BLaER1 treated with 17β-estradiol and CSF1 and Interleukin-3, amounts not matched to agents 10 nM and 100 nM (cell line): ENCODE results near the gene ST6GAL2.

Experiments used
- H3K27ac ChIP-seq, 11 experiments: shearing (Covaris generic); formaldehyde crosslinking; 2 replicates each; pipeline ENCODE4 v1.8.1; 2022
- H3K27me3 ChIP-seq, 11 experiments: shearing (Covaris generic); formaldehyde crosslinking; 2 replicates each; pipeline ENCODE4 v1.8.1; 2022
- H3K36me3 ChIP-seq, 11 experiments: shearing (Covaris generic); formaldehyde crosslinking; 2 replicates each; pipeline ENCODE4 v1.8.1; 2022
- H3K4me1 ChIP-seq, 10 experiments: shearing (Covaris generic); formaldehyde crosslinking; 2 replicates each; pipeline ENCODE4 v1.8.1; 2022
- H3K4me2 ChIP-seq, 11 experiments: shearing (Covaris generic); formaldehyde crosslinking; 2 replicates each; pipeline ENCODE4 v1.8.1; 2022
- H3K4me3 ChIP-seq, 10 experiments: shearing (Covaris generic); formaldehyde crosslinking; 2 replicates each; pipeline ENCODE4 v1.8.1; 2022
- H3K9ac ChIP-seq, 11 experiments: shearing (Covaris generic); formaldehyde crosslinking; 2 replicates each; pipeline ENCODE4 v1.8.1; 2022
- H3K9me3 ChIP-seq, 11 experiments: shearing (Covaris generic); formaldehyde crosslinking; replicated peaks in 1 of 11; 2 replicates each; pipeline ENCODE4 v1.8.1; 2022
- H4K20me1 ChIP-seq, 11 experiments: shearing (Covaris generic); formaldehyde crosslinking; 2 replicates each; pipeline ENCODE4 v1.8.1; 2022
- Cebpa-rat ChIP-seq, 11 experiments: shearing (Covaris generic); IDR thresholded peaks; 2 replicates each; pipeline ENCODE4 v1.8.1; 2022

Gene ST6GAL2

GRCh38 chr2:106831816-106832569, 54.0 kb downstream of the ST6GAL2 start:
- no peak overlapping the region for H3K4me2 ChIP-seq
- no peaks in the 10 kb centered on the region for H3K36me3 ChIP-seq
- no peak for TF ChIP-seq Cebpa-rat (IDR thresholded peaks at IDR 0.05)

GRCh38 chr2:106831241-106831640, 54.7 kb downstream of the ST6GAL2 start:
- H3K4me2 ChIP-seq, result no peak overlapping the region; a peak in 1 of 22 replicates
- TF ChIP-seq Cebpa-rat (IDR thresholded peaks at IDR 0.05), result no peak
- no peak overlapping the region for H3K4me3 ChIP-seq
- no peaks in the 10 kb centered on the region for H3K36me3 ChIP-seq
- no peaks in the 10 kb centered on the region for H3K27me3 ChIP-seq
- no peaks in the 10 kb centered on the region for H4K20me1 ChIP-seq
- H3K9ac ChIP-seq, result no peak overlapping the region
- H3K27ac ChIP-seq, result no peak overlapping the region
- no peaks in the 10 kb centered on the region; a peak in 1 of 20 replicates for H3K4me1 ChIP-seq
- no peaks in the 10 kb centered on the region for H3K9me3 ChIP-seq

More at GRCh38 chr2:106831816-106832569, 54.0 kb downstream of the ST6GAL2 start:
- H3K27me3 ChIP-seq, result no peaks in the 10 kb centered on the region
- no peak overlapping the region for H3K4me3 ChIP-seq
- H3K9me3 ChIP-seq, result no peaks in the 10 kb centered on the region
- H3K27ac ChIP-seq, result no peak overlapping the region
- no peaks in the 10 kb centered on the region for H4K20me1 ChIP-seq
- no peak overlapping the region for H3K9ac ChIP-seq
- no peaks in the 10 kb centered on the region; a peak in 1 of 20 replicates for H3K4me1 ChIP-seq

- Histone ChIP-seq H4K20me1 (no peaks in the 10 kb centered on the region), H3K4me2 (no peak overlapping the region), H3K36me3 (no peaks in the 10 kb centered on the region), H3K27ac (no peak overlapping the region), H3K4me3 (no peak overlapping the region), H3K27me3 (no peaks in the 10 kb centered on the region), H3K9me3 (no peaks in the 10 kb centered on the region), H3K4me1 (no peaks in the 10 kb centered on the region; a peak in 1 of 20 replicates), H3K9ac (no peak overlapping the region)
- no peak for TF ChIP-seq Cebpa-rat (IDR thresholded peaks at IDR 0.05)
These were observed 55.8 kb downstream of the ST6GAL2 start for GRCh38 chr2:106830191-106830590.

GRCh38 chr2:106828119-106828518, 57.8 kb downstream of the ST6GAL2 start:
- H3K4me1 ChIP-seq, result no peaks in the 10 kb centered on the region; a peak in 1 of 20 replicates
- H3K4me2 ChIP-seq, result no peak overlapping the region
- H3K27ac ChIP-seq, result no peak overlapping the region
- no peak overlapping the region for H3K9ac ChIP-seq
- no peaks in the 10 kb centered on the region for H3K9me3 ChIP-seq
- no peaks in the 10 kb centered on the region for H4K20me1 ChIP-seq
- no peaks in the 10 kb centered on the region for H3K36me3 ChIP-seq
- no peaks in the 10 kb centered on the region for H3K27me3 ChIP-seq
- no peak for TF ChIP-seq Cebpa-rat (IDR thresholded peaks at IDR 0.05)
- no peak overlapping the region for H3K4me3 ChIP-seq

GRCh38 chr2:106827158-106827557, 58.8 kb downstream of the ST6GAL2 start:
- Histone ChIP-seq H3K27ac (no peak overlapping the region), H3K9ac (no peak overlapping the region), H3K27me3 (no peaks in the 10 kb centered on the region), H3K9me3 (no peaks in the 10 kb centered on the region), H3K36me3 (no peaks in the 10 kb centered on the region), H3K4me3 (no peak overlapping the region), H3K4me2 (no peak overlapping the region), H3K4me1 (no peaks in the 10 kb centered on the region; a peak in 1 of 20 replicates), H4K20me1 (no peaks in the 10 kb centered on the region)
- no peak for TF ChIP-seq Cebpa-rat (IDR thresholded peaks at IDR 0.05)

GRCh38 chr2:106825161-106825560, 60.8 kb downstream of the ST6GAL2 start:
- Histone ChIP-seq H3K4me3 (no peak overlapping the region), H3K9me3 (no peaks in the 10 kb centered on the region), H4K20me1 (no peaks in the 10 kb centered on the region), H3K4me2 (no peak overlapping the region), H3K36me3 (no peaks in the 10 kb centered on the region), H3K27ac (no peak overlapping the region), H3K4me1 (no peaks in the 10 kb centered on the region), H3K9ac (no peak overlapping the region), H3K27me3 (no peaks in the 10 kb centered on the region)
- no peak for TF ChIP-seq Cebpa-rat (IDR thresholded peaks at IDR 0.05)

GRCh38 chr2:106816974-106817373, 69.0 kb downstream of the ST6GAL2 start:
- Histone ChIP-seq H3K36me3 (no peaks in the 10 kb centered on the region), H4K20me1 (no peaks in the 10 kb centered on the region), H3K4me1 (no peaks in the 10 kb centered on the region), H3K9me3 (no peaks in the 10 kb centered on the region), H3K27me3 (no peaks in the 10 kb centered on the region), H3K4me2 (no peak overlapping the region), H3K27ac (no peak overlapping the region), H3K4me3 (no peak overlapping the region), H3K9ac (no peak overlapping the region)
- TF ChIP-seq Cebpa-rat (IDR thresholded peaks at IDR 0.05), result no peak

GRCh38 chr2:106812841-106813240, 73.1 kb downstream of the ST6GAL2 start:
- TF ChIP-seq Cebpa-rat (IDR thresholded peaks at IDR 0.05), result no peak
- no peaks in the 10 kb centered on the region for H4K20me1 ChIP-seq
- H3K9me3 ChIP-seq, result no peaks in the 10 kb centered on the region
- H3K4me1 ChIP-seq, result no peaks in the 10 kb centered on the region
- H3K4me3 ChIP-seq, result no peak overlapping the region
- no peaks in the 10 kb centered on the region for H3K27me3 ChIP-seq
- H3K4me2 ChIP-seq, result no peak overlapping the region
- no peak overlapping the region for H3K9ac ChIP-seq
- H3K27ac ChIP-seq, result no peak overlapping the region
- no peaks in the 10 kb centered on the region for H3K36me3 ChIP-seq

GRCh38 chr2:106812383-106812782, 73.6 kb downstream of the ST6GAL2 start:
- H3K9me3 ChIP-seq, result no peaks in the 10 kb centered on the region
- H3K36me3 ChIP-seq, result no peaks in the 10 kb centered on the region
- no peak for TF ChIP-seq Cebpa-rat (IDR thresholded peaks at IDR 0.05)
- H3K9ac ChIP-seq, result no peak overlapping the region
- no peak overlapping the region for H3K27ac ChIP-seq
- H3K4me1 ChIP-seq, result no peaks in the 10 kb centered on the region
- H4K20me1 ChIP-seq, result no peaks in the 10 kb centered on the region
- no peak overlapping the region for H3K4me2 ChIP-seq
- no peaks in the 10 kb centered on the region for H3K27me3 ChIP-seq
- H3K4me3 ChIP-seq, result no peak overlapping the region

GRCh38 chr2:106805716-106806115, 80.3 kb downstream of the ST6GAL2 start:
- Histone ChIP-seq H3K27ac (no peak overlapping the region), H3K9me3 (no peaks in the 10 kb centered on the region), H3K4me1 (no peaks in the 10 kb centered on the region), H3K27me3 (no peaks in the 10 kb centered on the region), H3K36me3 (no peaks in the 10 kb centered on the region), H3K4me2 (no peak overlapping the region), H4K20me1 (no peaks in the 10 kb centered on the region), H3K4me3 (no peak overlapping the region), H3K9ac (no peak overlapping the region)
- no peak for TF ChIP-seq Cebpa-rat (IDR thresholded peaks at IDR 0.05)
